Ishikawa (cell line): ENCODE measurements around the gene RAB37.

Experiments used
- CEBPB ChIP-seq: IDR thresholded peaks from 2 replicates; pipeline ENCODE4 v1.6.1; 2012
- CREB1 ChIP-seq: IDR thresholded peaks from 2 replicates; pipeline ENCODE4 v1.6.1; 2012; ENCODE audit warnings: low read depth
- EP300 ChIP-seq: IDR thresholded peaks from 2 replicates; pipeline ENCODE4 v1.6.1; 2012; ENCODE audit warnings: borderline replicate concordance
- YY1 ChIP-seq: IDR thresholded peaks from 2 replicates; pipeline ENCODE4 v1.6.1; 2012; ENCODE audit warnings: low read depth
- TF ChIP-seq, protein P1 (sequence below): IDR thresholded peaks from 2 replicates; pipeline ENCODE4 v1.6.1; 2012
- TF ChIP-seq, protein P2 (sequence below): IDR thresholded peaks from 2 replicates; pipeline ENCODE4 v1.6.1; 2012; ENCODE audit warnings: low read depth, mild to moderate bottlenecking
- TF ChIP-seq, protein P3 (sequence below): IDR thresholded peaks from 2 replicates; pipeline ENCODE4 v1.6.1; 2012

DNA sequence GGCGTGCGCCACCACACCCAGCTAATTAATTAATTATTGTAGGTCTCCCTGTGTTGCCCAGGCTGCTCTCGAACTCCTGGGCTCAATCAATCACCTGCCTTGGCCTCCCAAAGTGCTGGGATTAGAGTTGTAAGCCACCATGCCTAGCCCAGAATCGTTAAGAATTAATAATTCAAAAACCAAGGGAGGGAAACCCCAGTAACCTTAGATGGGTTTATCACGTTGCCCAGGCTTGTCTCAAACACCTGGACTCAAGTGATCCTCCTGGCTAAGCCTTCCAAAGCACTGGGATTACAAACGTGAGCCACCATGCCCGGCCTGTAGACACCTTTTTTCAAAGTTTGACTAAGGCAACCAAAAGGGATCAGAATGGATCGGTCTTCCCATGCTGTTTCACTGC is 45.9 kb upstream of the RAB37 start:
- TF ChIP-seq, protein P1, sequence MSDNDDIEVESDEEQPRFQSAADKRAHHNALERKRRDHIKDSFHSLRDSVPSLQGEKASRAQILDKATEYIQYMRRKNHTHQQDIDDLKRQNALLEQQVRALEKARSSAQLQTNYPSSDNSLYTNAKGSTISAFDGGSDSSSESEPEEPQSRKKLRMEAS: no peak
- TF ChIP-seq EP300 (no peak), CREB1 (no peak), CEBPB (no peak), YY1 (no peak)
- TF ChIP-seq, protein P2, sequence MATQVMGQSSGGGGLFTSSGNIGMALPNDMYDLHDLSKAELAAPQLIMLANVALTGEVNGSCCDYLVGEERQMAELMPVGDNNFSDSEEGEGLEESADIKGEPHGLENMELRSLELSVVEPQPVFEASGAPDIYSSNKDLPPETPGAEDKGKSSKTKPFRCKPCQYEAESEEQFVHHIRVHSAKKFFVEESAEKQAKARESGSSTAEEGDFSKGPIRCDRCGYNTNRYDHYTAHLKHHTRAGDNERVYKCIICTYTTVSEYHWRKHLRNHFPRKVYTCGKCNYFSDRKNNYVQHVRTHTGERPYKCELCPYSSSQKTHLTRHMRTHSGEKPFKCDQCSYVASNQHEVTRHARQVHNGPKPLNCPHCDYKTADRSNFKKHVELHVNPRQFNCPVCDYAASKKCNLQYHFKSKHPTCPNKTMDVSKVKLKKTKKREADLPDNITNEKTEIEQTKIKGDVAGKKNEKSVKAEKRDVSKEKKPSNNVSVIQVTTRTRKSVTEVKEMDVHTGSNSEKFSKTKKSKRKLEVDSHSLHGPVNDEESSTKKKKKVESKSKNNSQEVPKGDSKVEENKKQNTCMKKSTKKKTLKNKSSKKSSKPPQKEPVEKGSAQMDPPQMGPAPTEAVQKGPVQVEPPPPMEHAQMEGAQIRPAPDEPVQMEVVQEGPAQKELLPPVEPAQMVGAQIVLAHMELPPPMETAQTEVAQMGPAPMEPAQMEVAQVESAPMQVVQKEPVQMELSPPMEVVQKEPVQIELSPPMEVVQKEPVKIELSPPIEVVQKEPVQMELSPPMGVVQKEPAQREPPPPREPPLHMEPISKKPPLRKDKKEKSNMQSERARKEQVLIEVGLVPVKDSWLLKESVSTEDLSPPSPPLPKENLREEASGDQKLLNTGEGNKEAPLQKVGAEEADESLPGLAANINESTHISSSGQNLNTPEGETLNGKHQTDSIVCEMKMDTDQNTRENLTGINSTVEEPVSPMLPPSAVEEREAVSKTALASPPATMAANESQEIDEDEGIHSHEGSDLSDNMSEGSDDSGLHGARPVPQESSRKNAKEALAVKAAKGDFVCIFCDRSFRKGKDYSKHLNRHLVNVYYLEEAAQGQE: no peak
- TF ChIP-seq, protein P3, sequence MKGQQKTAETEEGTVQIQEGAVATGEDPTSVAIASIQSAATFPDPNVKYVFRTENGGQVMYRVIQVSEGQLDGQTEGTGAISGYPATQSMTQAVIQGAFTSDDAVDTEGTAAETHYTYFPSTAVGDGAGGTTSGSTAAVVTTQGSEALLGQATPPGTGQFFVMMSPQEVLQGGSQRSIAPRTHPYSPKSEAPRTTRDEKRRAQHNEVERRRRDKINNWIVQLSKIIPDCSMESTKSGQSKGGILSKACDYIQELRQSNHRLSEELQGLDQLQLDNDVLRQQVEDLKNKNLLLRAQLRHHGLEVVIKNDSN: no peak
